GM12875 (cell line): Measurements from ENCODE around the gene CTNND2.

Experiments
- H3K4me3 ChIP-seq: one replicate; pipeline ENCODE4 v1.5.1; 2011; ENCODE audit warnings: low read depth, low read length, control low read depth
- TF ChIP-seq, protein P1 (sequence below): IDR thresholded peaks from 2 replicates; pipeline ENCODE4 v1.5.1; 2011; ENCODE audit warnings: low read depth, mild to moderate bottlenecking, control low read depth, inconsistent platforms, low read length, moderate library complexity, borderline replicate concordance; ENCODE audit not compliant: insufficient read depth

Gene CTNND2

DNA sequence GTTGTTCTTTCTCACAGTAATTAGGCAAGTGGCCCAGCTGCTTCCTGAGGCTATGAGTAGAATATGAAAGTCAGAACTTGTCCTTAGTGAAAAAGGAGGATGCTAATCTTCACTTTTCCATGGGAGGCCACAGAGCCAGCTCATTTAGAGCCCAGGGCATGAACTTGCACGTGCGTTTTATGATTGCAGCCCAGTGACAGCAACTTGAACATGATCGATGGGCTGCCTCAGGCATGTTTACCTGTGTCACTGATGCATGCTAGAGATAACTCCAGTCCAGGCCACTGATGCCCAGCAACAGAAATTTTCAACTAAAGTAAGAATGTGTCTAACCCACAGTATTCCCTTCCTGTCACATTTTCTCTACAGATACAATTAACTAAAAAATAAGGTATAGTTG, 179.3 kb downstream of the CTNND2 start:
- TF ChIP-seq, protein P1, sequence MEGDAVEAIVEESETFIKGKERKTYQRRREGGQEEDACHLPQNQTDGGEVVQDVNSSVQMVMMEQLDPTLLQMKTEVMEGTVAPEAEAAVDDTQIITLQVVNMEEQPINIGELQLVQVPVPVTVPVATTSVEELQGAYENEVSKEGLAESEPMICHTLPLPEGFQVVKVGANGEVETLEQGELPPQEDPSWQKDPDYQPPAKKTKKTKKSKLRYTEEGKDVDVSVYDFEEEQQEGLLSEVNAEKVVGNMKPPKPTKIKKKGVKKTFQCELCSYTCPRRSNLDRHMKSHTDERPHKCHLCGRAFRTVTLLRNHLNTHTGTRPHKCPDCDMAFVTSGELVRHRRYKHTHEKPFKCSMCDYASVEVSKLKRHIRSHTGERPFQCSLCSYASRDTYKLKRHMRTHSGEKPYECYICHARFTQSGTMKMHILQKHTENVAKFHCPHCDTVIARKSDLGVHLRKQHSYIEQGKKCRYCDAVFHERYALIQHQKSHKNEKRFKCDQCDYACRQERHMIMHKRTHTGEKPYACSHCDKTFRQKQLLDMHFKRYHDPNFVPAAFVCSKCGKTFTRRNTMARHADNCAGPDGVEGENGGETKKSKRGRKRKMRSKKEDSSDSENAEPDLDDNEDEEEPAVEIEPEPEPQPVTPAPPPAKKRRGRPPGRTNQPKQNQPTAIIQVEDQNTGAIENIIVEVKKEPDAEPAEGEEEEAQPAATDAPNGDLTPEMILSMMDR, result no peak
- no peak overlapping the region for H3K4me3 ChIP-seq

- TF ChIP-seq, protein P1, result peak; percentile 35; the same call in 1 of the 2 replicates
- H3K4me3 ChIP-seq, result no peak overlapping the region
Observed at GRCh38 chr5:11719888-11720481, 184.3 kb downstream of the CTNND2 start.

GRCh38 chr5:11715461-11716196, 188.6 kb downstream of the CTNND2 start:
- H3K4me3 ChIP-seq, result no peak overlapping the region
- TF ChIP-seq, protein P1, result no peak

DNA sequence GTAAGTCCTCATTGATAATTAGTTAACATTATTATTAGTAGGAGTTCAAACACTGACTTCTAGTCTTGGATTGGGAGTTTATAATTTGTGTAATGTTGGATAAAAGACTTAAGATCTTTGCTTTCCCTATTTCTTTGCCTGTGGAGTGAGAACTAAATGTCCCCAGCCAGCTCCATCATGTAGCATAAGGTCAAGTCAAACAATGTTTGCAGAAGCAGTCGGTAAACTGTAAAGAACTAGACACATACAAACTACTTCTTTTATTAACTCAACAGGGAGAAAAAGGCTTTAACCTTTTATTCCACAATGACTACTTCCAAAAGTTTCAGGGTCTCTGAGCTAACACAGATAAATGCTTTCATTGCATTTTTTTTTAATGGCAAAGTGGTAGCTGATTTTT, 192.3 kb downstream of the CTNND2 start:
- no peak overlapping the region for H3K4me3 ChIP-seq
- TF ChIP-seq, protein P1, result no peak

GRCh38 chr5:11709021-11709420, 195.2 kb downstream of the CTNND2 start:
- TF ChIP-seq, protein P1, result no peak
- H3K4me3 ChIP-seq, result no peak overlapping the region

DNA sequence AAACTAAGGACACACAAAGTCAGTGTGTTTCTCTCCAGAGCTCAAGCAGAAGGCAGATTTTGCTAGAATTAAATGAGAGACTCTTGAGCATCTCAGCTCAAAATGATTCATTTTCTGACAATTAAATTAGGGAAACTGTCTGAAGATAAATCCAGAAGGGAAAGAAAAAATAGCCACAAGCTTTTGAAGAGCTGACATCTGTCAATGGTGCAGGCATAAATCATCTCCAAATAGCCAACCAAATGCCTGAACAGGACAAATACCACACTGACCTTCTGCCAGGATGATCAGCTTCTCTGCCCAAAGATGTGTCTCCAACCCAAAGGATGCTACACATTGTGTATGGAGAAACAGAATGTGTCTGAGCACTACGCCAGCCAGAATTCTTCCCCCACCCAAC, 199.3 kb downstream of the CTNND2 start:
- TF ChIP-seq, protein P1, result no peak
- H3K4me3 ChIP-seq, result no peak overlapping the region

DNA sequence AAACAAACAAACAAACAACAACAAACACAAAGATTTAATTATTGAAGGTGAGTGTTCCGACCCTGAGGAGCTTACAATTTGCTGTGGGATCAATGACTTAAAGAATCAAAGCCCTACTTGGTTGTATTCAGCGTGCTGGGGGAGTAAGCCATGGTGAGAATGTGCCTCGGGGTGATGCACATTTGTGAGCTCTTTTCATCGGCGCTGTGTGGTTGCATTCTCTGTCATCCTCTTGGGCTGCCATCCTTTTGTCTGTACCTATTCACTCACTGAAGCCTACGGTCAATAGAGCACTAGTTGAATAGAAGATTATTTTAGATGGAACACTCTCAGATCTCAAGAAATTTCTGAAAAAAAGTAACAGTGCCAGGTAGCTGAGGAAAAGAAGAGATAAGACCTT, 203.9 kb downstream of the CTNND2 start:
- no peak overlapping the region for H3K4me3 ChIP-seq
- TF ChIP-seq, protein P1, result no peak
